HG03108 (cell line): ENCODE measurements around the gene BCDIN3D.
"Not testable (repeated sequence)": the region's sequence is repeated elsewhere in the genome, so short reads cannot be mapped to it uniquely, and the experiment has no call there.

ENCODE experiments used
- ATAC-seq: cut with Tn5 transposase; IDR thresholded peaks from one replicate; pipeline ENCODE4 v1.9.1; 2021; ENCODE audit warnings: moderate library complexity; ENCODE audit not compliant: unreplicated experiment

The BCDIN3D gene

GRCh38 chr12:49877066-49877465, 34.2 kb upstream of the BCDIN3D start:
- ATAC-seq: no peak

GRCh38 chr12:49876070-49876469, 33.2 kb upstream of the BCDIN3D start:
- no peak for ATAC-seq

- ATAC-seq: no peak
Measured at GRCh38 chr12:49875115-49875720, 32.3 kb upstream of the BCDIN3D start.

- no peak for ATAC-seq
Measured at GRCh38 chr12:49874142-49874897, 31.4 kb upstream of the BCDIN3D start.

- no peak for ATAC-seq
Measured at GRCh38 chr12:49873361-49873934, 30.5 kb upstream of the BCDIN3D start.

GRCh38 chr12:49872781-49873181, 29.9 kb upstream of the BCDIN3D start:
- no peak for ATAC-seq

- ATAC-seq: no peak
Measured at GRCh38 chr12:49872381-49872780, 29.5 kb upstream of the BCDIN3D start.

- ATAC-seq: not testable (repeated sequence)
Measured at GRCh38 chr12:49871811-49872251, 28.9 kb upstream of the BCDIN3D start.

GRCh38 chr12:49871263-49871561, 28.3 kb upstream of the BCDIN3D start:
- no peak for ATAC-seq

- ATAC-seq: no peak
Measured at GRCh38 chr12:49870501-49871262, 27.8 kb upstream of the BCDIN3D start.

GRCh38 chr12:49869816-49870500, 27.1 kb upstream of the BCDIN3D start:
- no peak for ATAC-seq

- no peak for ATAC-seq
Measured at GRCh38 chr12:49868952-49869815, 26.3 kb upstream of the BCDIN3D start.

- no peak for ATAC-seq
Measured at GRCh38 chr12:49868449-49868848, 25.5 kb upstream of the BCDIN3D start.

GRCh38 chr12:49867570-49868341, 24.9 kb upstream of the BCDIN3D start:
- ATAC-seq: no peak

GRCh38 chr12:49866859-49867569, 24.1 kb upstream of the BCDIN3D start:
- no peak for ATAC-seq

GRCh38 chr12:49865782-49866135, 22.9 kb upstream of the BCDIN3D start:
- ATAC-seq: no peak

GRCh38 chr12:49865109-49865781, 22.3 kb upstream of the BCDIN3D start:
- no peak for ATAC-seq

- ATAC-seq: no peak
Measured at GRCh38 chr12:49864798-49865090, 21.8 kb upstream of the BCDIN3D start.
